Stomach smooth muscle (tissue), 2 donors: ENCODE data around the gene PPP3R2.

Source experiments
- H3K27ac ChIP-seq: one replicate; pipeline ENCODE4 v1.7.0; 2013; ENCODE audit warnings: mild to moderate bottlenecking, low read length, inconsistent platforms
- H3K27me3 ChIP-seq, 2 donors: one replicate each; pipeline ENCODE4 v1.7.0; 2013; ENCODE audit warnings: low read length in 2 of 2; ENCODE audit not compliant: insufficient read depth in 2 of 2, control insufficient read depth in 1 of 2
- H3K36me3 ChIP-seq, 2 donors: one replicate each; pipeline ENCODE4 v1.7.0; 2013; ENCODE audit warnings: low read length in 2 of 2; ENCODE audit not compliant: control insufficient read depth in 2 of 2, insufficient read depth in 2 of 2
- H3K4me1 ChIP-seq: one replicate; pipeline ENCODE4 v1.7.0; 2013; ENCODE audit warnings: low read length; ENCODE audit not compliant: control insufficient read depth, insufficient read depth
- H3K4me3 ChIP-seq, 2 donors: one replicate each; pipeline ENCODE4 v1.7.0; 2013; ENCODE audit warnings: low read length in 2 of 2
- H3K9ac ChIP-seq, 2 donors: one replicate each; pipeline ENCODE4 v1.7.0; 2013; ENCODE audit warnings: low read length in 2 of 2, mild to moderate bottlenecking in 1 of 2
- H3K9me3 ChIP-seq, 2 donors: one replicate each; pipeline ENCODE4 v1.7.0; 2013; ENCODE audit warnings: low read length in 2 of 2; ENCODE audit not compliant: control insufficient read depth in 2 of 2
- donor health status: healthy.
- donor health status: Pancreatic carcinoma.

PPP3R2 gene

GRCh38 chr9:101594796-101595195 lies at the start of gene PPP3R2:
Gene PPP3R2 (minus strand): TSS chr9:101594969. CDS start chr9:101594921, 48 bp downstream.
- Histone ChIP-seq H3K36me3 (no peaks in the 10 kb centered on the region), H3K27ac (no peak within 1 kb of the TSS), H3K4me1 (no peaks in the 10 kb centered on the region), H3K4me3 (no peak within 1 kb of the TSS), H3K9ac (no peak within 1 kb of the TSS), H3K9me3 (no peaks in the 10 kb centered on the region), H3K27me3 (no peaks in the 10 kb centered on the region)

- Histone ChIP-seq H3K27ac (no peak overlapping the region), H3K9ac (no peak overlapping the region), H3K36me3 (no peaks in the 10 kb centered on the region), H3K4me1 (no peaks in the 10 kb centered on the region), H3K27me3 (no peaks in the 10 kb centered on the region), H3K9me3 (peaks cover 0 to 4% of the 10 kb centered on the region in 2 donors), H3K4me3 (no peak overlapping the region)
Observed at GRCh38 chr9:101639785-101640665, 45.3 kb upstream of the PPP3R2 start.

- Histone ChIP-seq H3K4me1 (no peaks in the 10 kb centered on the region), H3K27me3 (no peaks in the 10 kb centered on the region), H3K27ac (no peak overlapping the region), H3K9me3 (peaks cover 0 to 4% of the 10 kb centered on the region in 2 donors), H3K9ac (no peak overlapping the region), H3K36me3 (no peaks in the 10 kb centered on the region), H3K4me3 (no peak overlapping the region)
Observed at GRCh38 chr9:101639311-101639710, 44.5 kb upstream of the PPP3R2 start.

GRCh38 chr9:101636247-101636646 lies 41.5 kb upstream of the PPP3R2 start:
- Histone ChIP-seq H3K9ac (no peak overlapping the region), H3K4me1 (no peaks in the 10 kb centered on the region), H3K4me3 (no peak overlapping the region), H3K36me3 (no peaks in the 10 kb centered on the region), H3K9me3 (no peaks in the 10 kb centered on the region), H3K27ac (no peak overlapping the region), H3K27me3 (no peaks in the 10 kb centered on the region)

GRCh38 chr9:101635473-101635872 lies 40.7 kb upstream of the PPP3R2 start:
- no peak overlapping the region for H3K9ac ChIP-seq
- H3K27me3 ChIP-seq, result no peaks in the 10 kb centered on the region
- no peaks in the 10 kb centered on the region for H3K36me3 ChIP-seq
- no peaks in the 10 kb centered on the region for H3K4me1 ChIP-seq
- no peak overlapping the region for H3K27ac ChIP-seq
- H3K4me3 ChIP-seq, result no peak overlapping the region
- H3K9me3 ChIP-seq, result no peaks in the 10 kb centered on the region

GRCh38 chr9:101634741-101635409 lies 40.1 kb upstream of the PPP3R2 start:
- H3K9ac ChIP-seq, result no peak overlapping the region
- H3K36me3 ChIP-seq, result no peaks in the 10 kb centered on the region
- no peaks in the 10 kb centered on the region for H3K27me3 ChIP-seq
- H3K27ac ChIP-seq, result no peak overlapping the region
- no peaks in the 10 kb centered on the region for H3K9me3 ChIP-seq
- H3K4me1 ChIP-seq, result no peaks in the 10 kb centered on the region
- H3K4me3 ChIP-seq, result no peak overlapping the region

GRCh38 chr9:101632611-101633010 lies 37.8 kb upstream of the PPP3R2 start:
- H3K4me1 ChIP-seq, result no peaks in the 10 kb centered on the region
- no peak overlapping the region for H3K9ac ChIP-seq
- H3K4me3 ChIP-seq, result no peak overlapping the region
- no peaks in the 10 kb centered on the region for H3K9me3 ChIP-seq
- H3K27ac ChIP-seq, result no peak overlapping the region
- no peaks in the 10 kb centered on the region for H3K36me3 ChIP-seq
- H3K27me3 ChIP-seq, result no peaks in the 10 kb centered on the region

GRCh38 chr9:101631892-101632291 lies 37.1 kb upstream of the PPP3R2 start:
- Histone ChIP-seq H3K9me3 (no peaks in the 10 kb centered on the region), H3K36me3 (no peaks in the 10 kb centered on the region), H3K4me1 (no peaks in the 10 kb centered on the region), H3K27ac (no peak overlapping the region), H3K9ac (no peak overlapping the region), H3K4me3 (no peak overlapping the region), H3K27me3 (no peaks in the 10 kb centered on the region)

GRCh38 chr9:101629636-101630035 lies 34.9 kb upstream of the PPP3R2 start:
- H3K9ac ChIP-seq, result no peak overlapping the region
- no peak overlapping the region for H3K27ac ChIP-seq
- H3K4me1 ChIP-seq, result no peaks in the 10 kb centered on the region
- no peaks in the 10 kb centered on the region for H3K9me3 ChIP-seq
- H3K36me3 ChIP-seq, result no peaks in the 10 kb centered on the region
- H3K4me3 ChIP-seq, result no peak overlapping the region
- no peaks in the 10 kb centered on the region for H3K27me3 ChIP-seq

- Histone ChIP-seq H3K27me3 (no peaks in the 10 kb centered on the region), H3K4me1 (no peaks in the 10 kb centered on the region)
Observed at GRCh38 chr9:101628173-101628572, 33.4 kb upstream of the PPP3R2 start.

GRCh38 chr9:101626295-101626694 lies 31.5 kb upstream of the PPP3R2 start:
- Histone ChIP-seq H3K27me3 (no peaks in the 10 kb centered on the region), H3K36me3 (no peaks in the 10 kb centered on the region), H3K9me3 (no peaks in the 10 kb centered on the region), H3K4me1 (no peaks in the 10 kb centered on the region), H3K27ac (no peak overlapping the region), H3K9ac (no peak overlapping the region), H3K4me3 (no peak overlapping the region)

More at GRCh38 chr9:101628173-101628572, 33.4 kb upstream of the PPP3R2 start:
- Histone ChIP-seq H3K27ac (no peak overlapping the region), H3K36me3 (no peaks in the 10 kb centered on the region), H3K9ac (no peak overlapping the region), H3K4me3 (no peak overlapping the region), H3K9me3 (no peaks in the 10 kb centered on the region)
